Measurements from ENCODE around the gene CEP68.

GRCh38 chr2:65013776-65014175 lies 42.4 kb upstream of the CEP68 start:
- no peak for TF ChIP-seq ELF1 (IDR thresholded peaks at IDR 0.05)
- no peak for TF ChIP-seq EZH2phosphoT487 (IDR thresholded peaks at IDR 0.05; ENCODE audit: borderline replicate concordance, low read depth)
- no peak for TF ChIP-seq POLR2AphosphoS5 (IDR thresholded peaks at IDR 0.05; ENCODE audit: low read depth, low read length)
- no peak for TF ChIP-seq CTCF (IDR thresholded peaks at IDR 0.05)
